ENCODE results near the gene OR51B2.
"Not testable (repeated sequence)": the region's sequence is repeated elsewhere in the genome, so short reads cannot be mapped to it uniquely, and the experiment has no call there.

OR51B2 gene, protein sequence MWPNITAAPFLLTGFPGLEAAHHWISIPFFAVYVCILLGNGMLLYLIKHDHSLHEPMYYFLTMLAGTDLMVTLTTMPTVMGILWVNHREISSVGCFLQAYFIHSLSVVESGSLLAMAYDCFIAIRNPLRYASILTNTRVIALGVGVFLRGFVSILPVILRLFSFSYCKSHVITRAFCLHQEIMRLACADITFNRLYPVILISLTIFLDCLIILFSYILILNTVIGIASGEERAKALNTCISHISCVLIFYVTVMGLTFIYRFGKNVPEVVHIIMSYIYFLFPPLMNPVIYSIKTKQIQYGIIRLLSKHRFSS

DNA sequence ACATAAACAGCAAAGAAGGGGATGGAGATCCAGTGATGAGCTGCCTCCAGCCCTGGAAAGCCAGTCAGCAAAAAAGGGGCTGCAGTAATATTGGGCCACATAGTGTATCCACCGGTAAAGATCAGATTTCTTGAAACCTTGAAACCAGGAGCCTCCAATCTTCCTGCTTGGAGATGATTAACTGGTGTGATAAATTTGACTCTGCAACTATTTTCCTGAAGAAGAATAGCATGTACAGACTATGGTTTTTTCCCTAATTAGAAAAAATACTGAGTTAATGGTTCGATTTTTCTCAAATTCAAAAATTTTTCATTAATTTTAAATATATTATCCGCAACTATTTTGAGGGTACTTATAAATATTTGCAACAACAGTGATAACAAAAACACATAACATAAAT lies at the start of gene OR51B2:
Gene OR51B2 (minus strand): TSS at position 101 of the 400 bp plus-strand sequence. CDS start 0 bp downstream, at position 101.
- DNase-seq (ENCODE audit: low read depth in 1 of 2, low spot score in 1 of 2), result no peak

DNA sequence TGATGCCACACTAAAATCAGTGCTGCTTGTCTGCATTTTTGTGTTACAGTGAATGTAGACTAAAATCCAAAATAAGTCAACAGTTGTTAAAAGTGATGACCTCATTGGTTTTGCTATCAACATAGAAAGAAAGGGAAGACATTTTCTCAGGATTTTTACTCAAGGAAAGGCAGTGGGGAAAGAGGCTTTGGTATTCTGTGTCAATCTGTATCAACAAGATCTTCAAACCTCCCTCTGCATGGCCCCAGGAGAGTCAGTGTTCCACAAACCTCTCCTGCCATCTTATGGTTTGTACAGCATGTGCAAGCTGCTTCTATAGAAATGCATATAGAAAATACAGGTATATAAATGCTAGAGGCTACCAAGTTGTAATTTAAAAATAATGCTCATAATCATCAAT lies 45.7 kb upstream of the OR51B2 start:
- DNase-seq (ENCODE audit: low read depth in 1 of 2, low spot score in 1 of 2), result no peak

DNA sequence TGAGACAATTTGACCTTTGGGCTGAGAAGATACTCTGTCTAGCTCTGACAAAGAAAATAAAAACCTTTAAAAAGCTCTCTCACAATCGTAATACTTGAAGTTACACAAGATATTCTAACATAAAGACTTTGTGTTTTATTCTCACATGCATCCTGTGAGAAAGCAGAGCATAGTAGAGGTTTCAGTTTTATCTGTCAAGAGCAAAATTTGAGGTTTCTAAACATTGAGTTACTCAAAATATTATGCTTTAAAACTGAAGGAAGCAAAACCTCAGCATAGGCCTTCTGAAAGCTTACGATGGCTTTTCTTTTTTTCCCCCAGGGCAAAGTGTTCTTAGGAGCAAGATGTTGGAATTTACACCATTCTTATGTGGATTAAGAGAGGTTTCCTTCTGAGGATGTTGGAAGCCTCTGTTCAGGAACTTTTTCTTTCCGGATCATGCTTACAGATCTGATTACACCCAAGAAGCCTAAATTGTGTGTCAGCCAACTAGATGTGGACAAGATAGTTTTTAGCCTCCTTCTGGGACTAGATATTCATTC lies 44.5 kb upstream of the OR51B2 start:
- no peak for DNase-seq (ENCODE audit: low read depth in 1 of 2, low spot score in 1 of 2)

DNA sequence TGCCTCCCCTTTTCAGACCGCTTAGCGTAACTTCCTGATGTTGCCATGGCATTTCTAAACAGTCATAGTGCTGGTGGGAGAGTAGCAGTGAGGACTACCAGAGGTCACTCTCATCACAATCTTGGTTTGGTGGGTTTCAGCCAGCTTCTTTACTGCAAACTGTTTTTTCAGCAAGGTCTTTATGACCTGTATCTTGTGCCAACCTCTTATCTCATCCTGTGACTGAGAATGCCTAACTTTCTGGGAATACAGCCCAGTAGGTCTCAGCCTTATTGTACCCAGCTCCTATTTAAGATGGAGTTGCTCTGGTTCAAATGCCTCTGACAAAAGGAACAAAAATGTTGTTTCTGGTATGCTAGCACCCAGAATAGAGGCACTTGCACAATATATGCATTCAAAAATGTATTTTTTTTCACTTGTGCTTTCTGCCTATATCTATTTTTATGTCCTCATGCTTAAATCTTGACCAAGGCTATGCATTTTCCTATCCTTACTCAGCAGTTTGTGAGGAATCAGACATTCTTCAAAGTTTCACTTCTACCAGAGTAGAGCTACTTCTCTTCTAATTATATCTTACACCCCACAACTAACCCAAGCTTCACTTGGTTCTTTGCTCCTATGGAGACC lies 43.5 kb upstream of the OR51B2 start:
- DNase-seq (ENCODE audit: low read depth in 1 of 2, low spot score in 1 of 2), result no peak

DNA sequence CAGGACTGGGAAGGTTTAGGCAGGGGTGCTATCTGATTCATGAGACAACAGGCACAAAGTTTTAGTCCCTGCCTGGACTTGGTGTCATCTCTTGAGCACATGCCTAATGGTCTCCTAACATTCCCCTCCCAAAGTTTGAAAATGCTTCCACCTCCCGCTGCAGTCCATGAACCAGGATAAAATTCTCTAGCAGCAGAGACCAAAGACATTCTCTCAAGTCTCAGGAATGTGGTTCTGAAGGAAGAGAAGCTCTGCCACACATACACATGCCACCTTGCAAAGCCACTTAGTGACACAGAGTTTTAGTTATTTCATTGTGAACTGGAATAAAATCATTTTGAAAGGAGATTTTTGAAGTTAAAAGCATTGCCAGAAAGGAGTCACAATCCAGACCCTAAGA lies 42.8 kb upstream of the OR51B2 start:
- no peak for DNase-seq (ENCODE audit: low read depth in 1 of 2, low spot score in 1 of 2)

DNA sequence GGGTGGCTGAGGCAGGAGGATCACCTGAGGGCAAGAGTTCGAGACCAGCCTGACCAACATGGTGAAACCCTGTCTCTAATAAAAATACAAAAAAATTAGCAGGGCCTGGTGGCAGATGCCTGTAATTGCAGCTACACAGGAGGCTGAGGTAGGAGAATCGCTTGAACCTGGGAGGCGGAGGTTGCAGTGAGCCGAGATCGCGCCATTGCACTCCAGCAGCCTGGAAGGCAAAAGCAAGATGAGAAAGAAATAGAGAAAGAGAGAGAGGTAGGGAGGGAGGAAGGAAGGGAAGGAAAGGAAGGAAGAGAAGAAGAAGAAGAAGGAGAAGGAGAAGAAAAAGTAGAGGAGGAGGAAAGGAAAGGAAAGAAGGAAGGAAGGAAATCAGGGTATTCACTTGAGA lies 42.3 kb upstream of the OR51B2 start:
- not testable (repeated sequence) for DNase-seq (ENCODE audit: low read depth in 1 of 2, low spot score in 1 of 2)

DNA sequence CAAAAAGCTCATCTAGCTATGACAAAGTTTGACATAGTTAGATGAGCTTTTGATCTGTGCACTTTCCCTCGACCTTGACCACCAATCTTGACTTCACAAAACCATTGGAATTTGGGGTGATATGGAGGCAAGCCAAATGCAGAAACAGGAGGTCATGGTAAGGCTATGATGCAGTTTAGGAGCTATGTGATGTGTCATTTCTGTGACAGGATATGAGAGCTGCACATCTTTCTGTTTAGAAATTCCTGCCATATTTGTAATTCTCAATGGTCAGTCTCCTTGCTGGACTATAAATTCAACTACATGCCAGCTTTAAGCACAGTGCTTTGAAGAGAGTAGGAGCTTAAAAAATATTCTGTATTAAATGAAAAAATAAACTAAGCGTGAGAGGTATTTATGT lies 40.1 kb upstream of the OR51B2 start:
- DNase-seq (ENCODE audit: low read depth in 1 of 2, low spot score in 1 of 2), result no peak

DNA sequence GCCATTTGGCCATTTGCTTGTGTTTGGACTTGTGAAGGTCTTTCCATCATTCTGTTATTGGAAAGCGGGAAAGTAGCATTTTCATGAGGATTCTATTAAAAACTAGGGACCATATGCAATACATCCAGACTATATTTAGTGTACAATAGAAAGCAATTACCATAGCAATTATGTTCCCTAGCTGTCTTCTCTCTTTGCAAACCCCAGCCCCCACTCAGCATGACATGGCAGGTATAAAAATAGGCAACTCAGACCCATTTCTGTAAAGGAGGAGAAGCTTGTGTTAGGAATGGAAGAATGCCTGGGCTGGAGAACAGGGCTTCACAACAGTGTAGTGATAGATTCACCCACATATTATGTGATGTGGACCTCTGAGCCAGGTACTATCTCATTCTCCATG lies 39.6 kb upstream of the OR51B2 start:
- no peak for DNase-seq (ENCODE audit: low read depth in 1 of 2, low spot score in 1 of 2)

DNA sequence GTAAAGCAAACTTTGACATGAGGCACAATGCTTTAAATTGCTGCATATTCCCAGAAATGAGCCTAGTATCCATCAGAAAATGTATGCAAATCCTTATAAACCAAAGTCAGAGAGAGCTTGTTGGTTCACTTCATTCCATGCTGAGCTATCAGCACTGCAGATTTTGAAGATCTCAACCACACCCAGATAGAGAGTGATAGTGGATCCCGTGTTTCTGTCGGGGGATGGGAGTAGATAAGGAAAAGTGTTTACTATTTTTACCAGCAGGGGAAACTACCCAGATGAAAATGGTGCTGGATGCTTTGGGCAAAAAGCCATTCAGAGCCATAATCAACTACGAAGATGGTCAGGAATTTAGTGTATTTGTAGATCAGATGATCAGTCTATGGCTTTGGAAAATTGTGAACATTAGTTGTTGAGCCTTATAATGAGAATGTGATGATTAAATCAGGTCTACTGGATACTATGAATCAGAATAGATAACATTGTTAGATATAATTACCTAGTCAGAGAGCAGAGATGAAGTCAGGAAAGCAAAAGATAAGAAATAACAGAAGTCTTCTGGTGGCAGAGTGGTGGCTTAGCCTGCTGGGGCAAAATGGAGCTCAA lies 38.0 kb upstream of the OR51B2 start:
- DNase-seq (ENCODE audit: low read depth in 1 of 2, low spot score in 1 of 2), result no peak

DNA sequence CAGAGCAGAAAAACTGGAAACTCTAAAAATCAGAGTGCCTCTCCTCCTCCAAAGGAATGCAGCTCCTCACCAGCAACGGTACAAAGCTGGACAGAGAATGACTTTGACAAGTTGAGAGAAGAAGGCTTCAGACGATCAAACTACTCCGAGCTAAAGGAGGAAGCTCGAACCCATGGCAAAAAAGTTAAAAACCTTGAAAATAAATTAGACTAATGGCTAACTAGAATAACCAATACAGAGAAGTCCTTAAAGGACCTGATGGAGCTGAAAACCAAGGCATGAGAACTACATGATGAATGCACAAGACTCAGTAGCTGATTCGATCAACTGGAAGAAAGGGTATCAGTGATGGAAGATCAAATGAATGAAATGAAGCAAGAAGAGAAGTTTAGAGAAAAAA lies 31.9 kb upstream of the OR51B2 start:
- not testable (repeated sequence) for DNase-seq (ENCODE audit: low read depth in 1 of 2, low spot score in 1 of 2)

DNA sequence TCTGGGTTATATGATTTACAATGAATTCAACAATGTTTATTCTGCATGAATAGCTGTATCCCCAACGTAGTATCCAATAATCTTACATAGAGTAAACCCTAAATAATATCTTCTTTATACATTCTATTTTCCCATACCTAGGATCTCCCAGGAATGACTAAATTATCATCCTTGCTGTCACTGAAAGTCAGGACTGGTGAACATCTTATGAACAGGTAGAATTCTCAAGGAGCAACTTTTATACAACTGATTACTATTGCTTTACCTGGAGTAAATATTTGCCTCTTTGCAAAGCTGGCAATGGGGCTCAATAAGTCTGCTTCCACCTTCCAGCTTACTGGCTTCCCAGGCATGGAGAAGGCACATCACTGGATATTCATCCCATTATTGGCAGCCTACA lies 27.1 kb upstream of the OR51B2 start, which contains the start of gene OR51B6:
Gene OR51B6 (plus strand): TSS at position 301 of the 400 bp plus-strand sequence. CDS start 0 bp downstream, at position 301.
- DNase-seq (ENCODE audit: low read depth in 1 of 2, low spot score in 1 of 2), result no peak

DNA sequence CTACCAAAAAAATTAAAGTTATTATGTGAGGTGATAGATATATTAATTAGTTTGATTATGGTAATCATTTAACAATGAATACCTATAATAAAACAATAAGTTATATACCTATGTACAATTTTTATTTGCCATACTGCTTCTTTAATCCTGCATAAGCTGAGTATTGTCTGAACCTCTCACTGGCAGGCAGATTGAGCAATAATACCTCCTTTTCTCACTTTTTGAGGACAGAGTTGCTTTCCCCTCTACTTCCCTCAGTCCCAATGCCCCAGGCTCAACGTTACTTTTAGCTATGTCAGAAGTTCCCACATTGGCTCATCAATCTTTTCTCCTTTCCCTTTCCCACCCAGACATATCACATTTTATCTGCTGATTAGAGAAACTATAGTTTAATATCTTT lies 25.5 kb upstream of the OR51B2 start:
- DNase-seq (ENCODE audit: low read depth in 1 of 2, low spot score in 1 of 2), result no peak

DNA sequence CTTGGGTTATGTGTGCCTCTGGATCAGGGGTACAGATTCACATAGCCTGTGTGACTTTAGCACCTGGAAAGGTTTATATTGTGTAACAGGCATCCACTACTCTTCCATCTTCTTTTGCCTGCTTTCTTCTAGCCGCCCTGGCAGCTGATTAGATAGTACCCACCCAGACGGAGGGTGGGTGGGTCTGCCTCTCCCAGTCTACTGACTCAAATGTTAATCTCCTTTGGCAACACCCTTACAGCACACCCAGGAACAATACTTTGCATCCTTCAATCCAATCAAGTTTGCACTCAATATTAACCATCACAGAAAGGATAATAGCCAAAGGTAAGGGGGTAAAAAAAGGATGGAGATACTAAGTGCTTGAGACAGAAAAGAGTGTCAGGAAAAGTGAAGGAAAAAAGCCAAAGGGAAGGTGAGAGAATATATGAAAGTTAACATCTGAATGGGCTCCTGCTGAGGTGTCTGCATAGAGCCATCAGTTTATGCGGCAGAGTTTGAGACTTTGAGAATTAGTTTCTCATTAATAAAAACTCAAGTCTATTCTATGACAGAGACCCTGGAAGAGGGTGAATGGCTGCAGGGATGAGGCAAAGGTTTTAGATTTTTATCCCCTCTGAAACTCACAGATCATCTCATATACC lies 24.6 kb upstream of the OR51B2 start:
- DNase-seq (ENCODE audit: low read depth in 1 of 2, low spot score in 1 of 2), result no peak

DNA sequence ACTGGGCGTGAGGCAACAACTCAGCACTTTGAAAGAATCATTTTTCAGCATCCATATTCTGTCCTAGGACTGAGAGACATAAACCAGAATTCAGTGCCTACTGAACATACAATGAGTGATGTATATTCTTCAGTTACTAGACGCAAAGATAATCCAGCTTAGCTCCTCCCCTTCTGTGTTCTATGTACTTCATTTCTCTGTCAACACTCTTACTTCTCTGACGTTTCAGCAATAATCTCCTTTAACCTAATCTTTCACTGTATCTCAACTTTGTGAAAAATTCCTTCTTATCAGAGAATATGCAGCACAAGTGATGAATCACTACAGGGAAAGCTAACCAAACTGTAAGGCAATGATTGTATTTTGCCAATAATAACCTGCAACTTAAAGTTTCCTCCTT lies 21.7 kb upstream of the OR51B2 start:
- DNase-seq (ENCODE audit: low read depth in 1 of 2, low spot score in 1 of 2), result no peak

DNA sequence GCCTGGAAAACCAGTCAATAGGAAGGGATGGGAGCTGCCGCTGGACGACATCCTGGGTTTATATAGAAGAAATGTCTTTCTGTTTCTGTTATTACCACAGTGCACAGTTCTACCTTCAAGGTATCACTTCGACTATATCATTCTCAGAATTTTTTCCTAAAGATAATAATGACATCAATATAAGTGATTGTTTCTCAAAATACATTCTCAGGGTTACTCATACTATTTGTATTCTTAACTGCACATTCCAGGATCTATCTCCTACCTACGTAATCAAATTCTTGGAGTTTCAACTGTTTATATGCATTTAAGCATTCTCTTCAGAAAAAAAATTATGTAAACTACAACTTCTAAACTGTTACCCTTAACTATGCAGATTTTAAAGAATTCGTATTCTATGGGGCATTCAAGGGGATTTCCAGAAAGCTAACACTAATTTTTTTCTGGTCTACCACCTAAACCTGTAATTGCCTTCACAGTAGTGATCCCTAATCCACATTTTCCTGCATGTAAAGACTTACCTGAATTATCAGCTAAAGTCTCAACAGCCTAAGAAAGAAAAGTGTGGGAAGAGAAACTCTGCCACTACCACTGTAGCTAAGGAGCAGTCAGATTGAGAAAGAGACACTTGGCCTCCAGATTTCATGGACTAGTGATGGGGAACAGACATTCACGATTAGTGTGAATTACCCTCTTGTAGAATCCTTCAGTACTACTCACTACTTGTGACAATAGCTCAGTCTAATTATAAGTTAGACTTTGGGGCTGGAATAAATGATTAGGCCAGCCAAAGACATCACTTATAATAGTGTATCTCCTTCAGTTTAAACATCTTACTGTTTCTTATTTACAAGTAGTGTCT lies 19.6 kb upstream of the OR51B2 start, which contains the start of gene OR51B5:
Gene OR51B5 (minus strand): TSS at position 51 of the 862 bp plus-strand sequence. CDS start 0 bp downstream, at position 51.
- no peak for DNase-seq (ENCODE audit: low read depth in 1 of 2, low spot score in 1 of 2)

DNA sequence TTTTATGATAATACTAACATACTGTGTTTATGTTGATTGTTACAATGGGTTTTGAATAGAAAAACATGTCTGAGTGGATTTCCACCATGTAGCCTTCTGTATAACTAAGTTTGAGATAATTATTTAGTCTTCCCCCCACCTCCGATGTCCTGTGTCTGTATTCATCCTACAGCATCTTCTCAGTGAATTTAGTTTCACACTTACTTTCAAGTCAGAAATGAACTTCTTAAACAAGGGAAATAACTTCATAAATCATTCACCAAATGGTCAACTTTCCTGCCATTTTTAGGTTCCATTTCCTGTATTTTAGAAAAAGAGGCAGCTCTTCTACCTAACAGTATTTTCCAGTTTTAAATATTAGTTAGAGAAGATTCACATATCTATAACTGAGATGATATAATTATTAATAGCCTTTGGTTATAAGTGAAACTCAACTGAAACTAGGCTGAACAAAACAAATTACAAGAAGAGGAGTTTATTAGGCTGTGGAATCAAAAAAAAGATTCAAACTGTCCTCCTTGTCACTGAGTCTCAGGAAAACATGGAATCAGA lies 15.8 kb upstream of the OR51B2 start:
- DNase-seq (ENCODE audit: low read depth in 1 of 2, low spot score in 1 of 2), result no peak

DNA sequence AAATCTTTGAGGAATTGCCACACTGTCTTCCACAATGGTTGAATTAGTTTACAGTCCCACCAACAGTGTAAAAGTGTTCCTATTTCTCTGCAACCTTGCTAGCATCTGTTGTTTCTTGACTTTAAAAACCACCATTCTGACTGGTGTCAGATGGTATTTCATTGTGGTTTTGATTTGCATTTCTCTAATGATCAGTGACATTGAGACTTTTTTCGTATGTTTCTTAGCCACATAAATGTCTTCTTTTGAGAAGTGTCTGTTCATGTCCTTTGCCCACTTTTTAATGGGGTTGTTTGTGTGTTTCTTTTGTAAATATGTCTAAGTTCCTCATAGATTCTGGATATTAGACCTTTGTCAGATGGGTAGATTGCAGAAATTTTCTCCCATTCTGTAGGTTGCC lies 13.2 kb upstream of the OR51B2 start:
- not testable (repeated sequence) for DNase-seq (ENCODE audit: low read depth in 1 of 2, low spot score in 1 of 2)

DNA sequence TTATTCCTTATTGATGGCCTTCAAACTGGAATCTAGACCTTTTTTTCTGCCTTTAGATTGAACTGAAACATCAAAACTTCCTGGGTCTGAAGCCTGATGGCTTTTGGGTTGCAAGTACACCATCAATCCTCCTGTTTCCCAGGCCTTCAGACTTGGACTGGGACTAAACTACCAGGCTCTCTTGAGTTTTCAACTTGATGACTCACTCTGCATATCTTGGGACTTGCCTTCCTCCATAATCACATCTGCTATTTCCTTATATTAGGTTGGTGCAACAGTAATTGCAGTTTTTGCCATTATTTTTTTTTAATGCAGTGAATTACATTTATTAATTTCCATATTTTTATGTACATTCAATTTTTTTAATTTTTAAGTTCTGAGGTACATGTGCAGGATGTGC lies 12.2 kb upstream of the OR51B2 start:
- no peak for DNase-seq (ENCODE audit: low read depth in 1 of 2, low spot score in 1 of 2)

DNA sequence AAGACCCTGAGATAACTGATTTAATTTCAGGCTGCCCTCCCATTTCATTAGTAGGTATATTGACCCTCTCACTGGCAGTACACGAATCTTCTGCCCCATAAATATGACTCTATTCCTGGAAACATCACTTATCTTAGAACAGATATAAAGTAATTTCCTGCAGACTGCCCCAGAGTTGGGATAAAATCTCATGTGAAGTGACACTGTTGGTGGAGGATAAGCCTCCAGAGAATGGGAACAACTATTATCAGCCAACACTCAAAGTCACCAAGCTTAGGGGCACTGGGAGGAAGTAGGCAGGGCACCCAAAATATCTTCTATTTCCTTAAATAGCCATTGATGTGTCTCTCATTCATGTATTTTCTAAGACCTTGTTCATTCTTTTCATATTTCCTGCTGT lies 11.1 kb upstream of the OR51B2 start:
- DNase-seq (ENCODE audit: low read depth in 1 of 2, low spot score in 1 of 2), result no peak

DNA sequence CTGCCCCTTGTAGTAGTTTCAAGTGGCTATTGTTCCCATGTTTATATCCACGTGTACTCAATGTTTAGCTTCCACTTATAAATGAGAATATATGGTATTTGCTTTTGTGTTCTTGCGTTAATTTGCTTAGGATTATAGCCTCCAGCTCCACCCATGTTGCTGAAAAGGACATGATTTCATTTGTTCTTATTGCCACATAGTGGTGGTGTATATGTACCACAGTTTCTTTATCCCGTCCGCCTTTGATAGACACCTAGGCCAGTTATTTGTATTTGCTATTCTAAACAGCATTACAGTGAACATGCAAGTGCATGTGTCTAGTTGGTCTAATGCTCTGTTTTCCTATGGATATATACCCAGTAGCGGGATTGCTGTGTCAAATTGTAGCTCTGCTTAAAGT lies 6.8 kb downstream of the OR51B2 start:
- DNase-seq (ENCODE audit: low read depth in 1 of 2, low spot score in 1 of 2), result no peak

Data from stimulated activated CD4-positive, alpha-beta T cell treated with anti-CD3 and anti-CD28 coated beads, Interleukin-15, amount 100 ng/mL, for 1 hour (primary cell).